Endothelial cell of umbilical vein (primary cell): ENCODE data around the gene RBSN.

Source experiments
- FOS ChIP-seq: IDR thresholded peaks from 2 replicates; pipeline ENCODE4 v1.6.1; 2011; ENCODE audit warnings: mild to moderate bottlenecking, low read length, moderate library complexity, borderline replicate concordance; ENCODE audit not compliant: insufficient read depth
- JUN ChIP-seq: IDR thresholded peaks from 2 replicates; pipeline ENCODE4 v1.6.1; 2011; ENCODE audit warnings: borderline replicate concordance, low read depth; ENCODE audit not compliant: insufficient read length, insufficient read depth
- POLR2A ChIP-seq: IDR thresholded peaks from 2 replicates; pipeline ENCODE4 v1.6.1; 2012; ENCODE audit warnings: low read depth, mild to moderate bottlenecking, control low read depth, low read length
- TF ChIP-seq, protein P1 (sequence below), 2 donors: IDR thresholded peaks; 1 replicate in 1 of 2; 2 replicates in 1 of 2; pipeline ENCODE4 v1.5.1; 2011; ENCODE audit warnings: low read length in 2 of 2, mild to moderate bottlenecking in 2 of 2, moderate library complexity in 2 of 2, control low read depth in 1 of 2, inconsistent platforms in 1 of 2, low read depth in 1 of 2; ENCODE audit not compliant: insufficient read depth in 1 of 2; ENCODE audit errors: extremely low read depth in 1 of 2

DNA sequence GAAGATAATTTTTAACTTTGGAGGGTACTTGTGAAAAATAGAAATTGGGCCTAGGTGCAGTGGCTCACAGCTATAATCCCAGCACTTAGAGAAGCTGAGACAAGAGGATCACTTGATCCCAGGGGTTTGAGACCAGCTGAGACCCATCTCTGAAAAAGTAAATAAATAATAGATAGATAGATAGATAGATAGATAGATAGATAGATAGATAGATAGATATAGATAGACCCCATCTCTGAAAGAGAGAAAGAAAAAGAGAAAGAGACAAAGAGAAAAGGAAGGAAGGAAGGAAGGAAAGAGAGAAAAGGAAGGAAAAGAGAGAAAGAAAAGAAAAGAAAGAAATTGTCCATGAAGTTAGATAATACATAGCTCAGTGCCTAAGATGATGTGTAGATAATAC is 69.3 kb downstream of the RBSN start:
- TF ChIP-seq, protein P1, sequence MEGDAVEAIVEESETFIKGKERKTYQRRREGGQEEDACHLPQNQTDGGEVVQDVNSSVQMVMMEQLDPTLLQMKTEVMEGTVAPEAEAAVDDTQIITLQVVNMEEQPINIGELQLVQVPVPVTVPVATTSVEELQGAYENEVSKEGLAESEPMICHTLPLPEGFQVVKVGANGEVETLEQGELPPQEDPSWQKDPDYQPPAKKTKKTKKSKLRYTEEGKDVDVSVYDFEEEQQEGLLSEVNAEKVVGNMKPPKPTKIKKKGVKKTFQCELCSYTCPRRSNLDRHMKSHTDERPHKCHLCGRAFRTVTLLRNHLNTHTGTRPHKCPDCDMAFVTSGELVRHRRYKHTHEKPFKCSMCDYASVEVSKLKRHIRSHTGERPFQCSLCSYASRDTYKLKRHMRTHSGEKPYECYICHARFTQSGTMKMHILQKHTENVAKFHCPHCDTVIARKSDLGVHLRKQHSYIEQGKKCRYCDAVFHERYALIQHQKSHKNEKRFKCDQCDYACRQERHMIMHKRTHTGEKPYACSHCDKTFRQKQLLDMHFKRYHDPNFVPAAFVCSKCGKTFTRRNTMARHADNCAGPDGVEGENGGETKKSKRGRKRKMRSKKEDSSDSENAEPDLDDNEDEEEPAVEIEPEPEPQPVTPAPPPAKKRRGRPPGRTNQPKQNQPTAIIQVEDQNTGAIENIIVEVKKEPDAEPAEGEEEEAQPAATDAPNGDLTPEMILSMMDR (IDR thresholded peaks at IDR 0.05; ENCODE audit: extremely low read depth in 1 of 2, insufficient read depth in 1 of 2, low read depth in 1 of 2, low read length in 2 of 2): no peak
- TF ChIP-seq POLR2A (no peak), JUN (no peak), FOS (no peak)
